Natural killer cell treated with Interleukin-12 subunit alpha and Interleukin-12 subunit beta and Interleukin-15 and Interleukin-18, amount 100 ng/mL, for 72 hours (primary cell): Measurements from ENCODE around the gene SIKE1. TPM values are rescaled to one million over a fixed set of nuclear protein-coding genes. Genes with fewer than 3 reads are reported as not detected.

Experiments used
- total RNA-seq, 2 donors: library from RNA; stranded (reverse); gene quantifications; one replicate each; pipeline ENCODE4 v1.2.3, GENCODE V29; 2022

Gene SIKE1
- total RNA-seq, 2 donors from 2014 or later: 72.5 to 74.4 TPM

Other genes starting within 250 kb of the SIKE1 start
- gene BCAS2, start 199.1 kb downstream of the SIKE1 start, total RNA-seq: 10 to 100 TPM; 34.7 to 44.2 TPM
- gene DENND2C, start 110.6 kb downstream of the SIKE1 start, total RNA-seq: 1 to 10 TPM in 1 of 2 donors, under 1 TPM in 1; 0.81 to 1.2 TPM
- gene AMPD1, start 85.1 kb downstream of the SIKE1 start, total RNA-seq: not detected
- gene NRAS, start 63.9 kb downstream of the SIKE1 start, total RNA-seq: 10 to 100 TPM; 51.9 to 63.2 TPM
- gene CSDE1, start 22.7 kb downstream of the SIKE1 start, total RNA-seq: 100 to 1,000 TPM; 408 to 410 TPM
- not detected for gene SYCP1, start 74.2 kb upstream of the SIKE1 start, total RNA-seq
- not detected for gene TSHB, start 249.1 kb upstream of the SIKE1 start, total RNA-seq